GM12878 (cell line): Measurements from ENCODE around the gene ZNF687. TPM values are rescaled to one million over a fixed set of nuclear protein-coding genes. Genes with fewer than 3 reads are reported as not detected.

Experiments
- ATAC-seq: fragments of 200-7000 bp; cut with Tn5 transposase; 3 replicates; pipeline ENCODE4 v1.9.1; 2020; ENCODE audit warnings: mild to moderate bottlenecking, moderate library complexity
- BruUV-seq: library from RNA; stranded (reverse); fragments of 400-500 nt; replicated peaks from 2 replicates; lab custom pipeline; 2021; lab: Mats Ljungman, UMichigan
- CTCF ChIA-PET: fragments of 300-600 bp; sonication (Branson Sonifier 250); formaldehyde crosslinking; extraction: SDS; loops from one replicate; lab custom pipeline; 2021; ENCODE audit warnings: inconsistent platforms; lab: Yijun Ruan, JAX
- POLR2A ChIA-PET: fragments of 350-600 bp; formaldehyde crosslinking; extraction: SDS; loops from one replicate; lab custom pipeline; 2021; ENCODE audit warnings: inconsistent platforms; lab: Charles Lee
- RAD21 ChIA-PET: fragments of 300-600 bp; sonication (Branson Sonifier 250); formaldehyde crosslinking; loops from one replicate; lab custom pipeline; 2023; ENCODE audit warnings: antibody characterized with exemption; ENCODE audit not compliant: unreplicated experiment; lab: Charles Lee
- SMC1A ChIA-PET: fragments of 300-600 bp; sonication (Branson Sonifier 250); formaldehyde crosslinking; loops from one replicate; lab custom pipeline; 2023; ENCODE audit not compliant: unreplicated experiment, uncharacterized antibody; lab: Charles Lee
- DNase-seq: peaks from one replicate; pipeline ENCODE4 v3.0.0-alpha.2; 2011; ENCODE audit warnings: low read depth, low spot score
- FAIRE-seq: peaks from 3 replicates; lab custom pipeline; 2011; peaks lifted over from hg19 to GRCh38; lab: Jason Lieb, UNC
- H2AFZ ChIP-seq: 2 replicates; pipeline ENCODE4 v1.6.0; 2011; ENCODE audit warnings: low read depth, low read length, control low read depth; ENCODE audit not compliant: control insufficient read depth
- H3K27ac ChIP-seq: 2 replicates; pipeline ENCODE4 v1.5.1; 2011; ENCODE audit warnings: control low read depth; ENCODE audit not compliant: control insufficient read depth, insufficient read depth
- H3K27me3 ChIP-seq, 2 experiments: replicated peaks in 1 of 2; 2 replicates each; pipeline versions ENCODE4 v1.6.0 to v1.6.1; 2011; ENCODE audit warnings: low read length in 1 of 2; ENCODE audit not compliant: control insufficient read depth in 2 of 2, insufficient read depth in 2 of 2
- H3K36me3 ChIP-seq, 2 experiments: 2 replicates each; pipeline ENCODE4 v1.5.1; 2011; ENCODE audit warnings: low read length in 1 of 2; ENCODE audit not compliant: control insufficient read depth in 2 of 2, insufficient read depth in 2 of 2
- H3K4me1 ChIP-seq: 2 replicates; pipeline ENCODE4 v1.6.1; 2011; ENCODE audit warnings: mild to moderate bottlenecking, low read length, moderate library complexity, mixed read lengths; ENCODE audit not compliant: control insufficient read depth, insufficient read depth
- H3K4me2 ChIP-seq: 2 replicates; pipeline ENCODE4 v1.6.0; 2011; ENCODE audit warnings: control low read depth; ENCODE audit not compliant: control insufficient read depth, insufficient read depth
- H3K4me3 ChIP-seq: fragments of 200-600 bp; sonication (generic); 2 replicates; pipeline ENCODE4 v1.5.1; 2016
- H3K79me2 ChIP-seq: 2 replicates; pipeline ENCODE4 v1.6.0; 2011; ENCODE audit warnings: low read length; ENCODE audit not compliant: control insufficient read depth, insufficient read depth
- H3K9ac ChIP-seq: 2 replicates; pipeline ENCODE4 v1.8.0; 2011; ENCODE audit warnings: low read length, control low read depth, mixed read lengths; ENCODE audit not compliant: control insufficient read depth, insufficient read depth
- H3K9me3 ChIP-seq: replicated peaks from 3 replicates; pipeline ENCODE4 v1.5.1; 2011; ENCODE audit warnings: mild to moderate bottlenecking, low read length; ENCODE audit not compliant: control insufficient read depth, insufficient read depth
- H4K20me1 ChIP-seq: 2 replicates; pipeline ENCODE4 v1.6.0; 2011; ENCODE audit not compliant: control insufficient read depth, insufficient read depth
- IKZF2 ChIP-seq, 2 experiments: fragments of 450-650 bp; IDR thresholded peaks; 2 replicates each; pipeline ENCODE4 v1.6.1; 2017; ENCODE audit warnings: mild to moderate bottlenecking in 2 of 2, moderate library complexity in 2 of 2
- RB1 ChIP-seq: fragments of 450-650 bp; formaldehyde crosslinking; IDR thresholded peaks from 2 replicates; pipeline ENCODE4 v1.6.1; 2017; ENCODE audit warnings: mild to moderate bottlenecking, borderline replicate concordance
- RELB ChIP-seq: fragments of 450-650 bp; IDR thresholded peaks from 2 replicates; pipeline ENCODE4 v1.6.1; 2017; ENCODE audit warnings: low read depth, mild to moderate bottlenecking, moderate library complexity
- WRNIP1 ChIP-seq: IDR thresholded peaks from 2 replicates; pipeline ENCODE4 v1.6.1; 2011; ENCODE audit warnings: low read depth, low read length, improper control_type of control experiment, borderline replicate concordance
- ZNF687 ChIP-seq: fragments of 450-650 bp; IDR thresholded peaks from 2 replicates; pipeline ENCODE4 v1.6.1; 2017; ENCODE audit warnings: mild to moderate bottlenecking, moderate library complexity
- ZZZ3 ChIP-seq: IDR thresholded peaks from 2 replicates; pipeline ENCODE4 v1.6.1; 2011; ENCODE audit warnings: low read depth; ENCODE audit not compliant: control insufficient read depth, insufficient read length
- WGBS: methylation state at CpG from one replicate; pipeline ENCODE4 v1.1.6; 2016; ENCODE audit warnings: low lambda C conversion rate; ENCODE audit not compliant: insufficient replicate concordance, insufficient coverage; ENCODE audit errors: missing lambda C conversion rate; 5-methylcytosine and 5-hydroxymethylcytosine counted together
- in situ Hi-C: fragments of 300-500 bp; cut with MboI; formaldehyde crosslinking; loops from 9 replicates; pipeline ENCODE4 v1.14.3; 2018; ENCODE audit warnings: mixed read lengths
- intact Hi-C: fragments of 100-400 bp; cut with micrococcal nuclease; formaldehyde crosslinking; loops from one replicate; pipeline ENCODE4 v1.14.2; 2022; ENCODE audit not compliant: unreplicated experiment
- polyA plus RNA-seq, 11 experiments: library from polyadenylated mRNA; depleted of rRNA in 4 of 11; unstranded in 6 of 11; stranded (reverse) in 5 of 11; fragments of >200 nt; fragmentation: Nextera tagmentation in 4 of 11; fragmentation: Illumina TruSeq in 1 of 11; extraction: Ambion mirVana in 4 of 11; extraction: Trizol in 1 of 11; gene quantifications; 1 replicate in 1 of 11; 2 replicates in 10 of 11; pipeline versions ENCODE4 v1.2.1 to v1.2.3, GENCODE V29; 2011 to 2016; ENCODE audit warnings: inconsistent platforms in 2 of 11, missing spikeins in 2 of 11, low read depth in 1 of 11
- total RNA-seq, 4 experiments: library from RNA; depleted of rRNA in 3 of 4; stranded (reverse); fragments of >200 nt in 3 of 4; fragmentation: Illumina TruSeq in 1 of 4; extraction: Trizol in 1 of 4; gene quantifications; 2 replicates each; pipeline versions ENCODE4 v1.2.1 to v1.2.3, GENCODE V29; 2013 to 2021
- TF ChIP-seq, protein P1 (sequence below): fragments of 450-650 bp; IDR thresholded peaks from 2 replicates; pipeline ENCODE4 v1.6.1; 2017; ENCODE audit warnings: antibody characterized with exemption, mild to moderate bottlenecking, moderate library complexity

ZNF687 gene
- total and polyA plus RNA-seq, 10 of the 15 experiments (the other 5 are each of a cell fraction or from before 2014, with no cell fraction given): 0.08 to 30.9 (median 9.9) TPM

DNA sequence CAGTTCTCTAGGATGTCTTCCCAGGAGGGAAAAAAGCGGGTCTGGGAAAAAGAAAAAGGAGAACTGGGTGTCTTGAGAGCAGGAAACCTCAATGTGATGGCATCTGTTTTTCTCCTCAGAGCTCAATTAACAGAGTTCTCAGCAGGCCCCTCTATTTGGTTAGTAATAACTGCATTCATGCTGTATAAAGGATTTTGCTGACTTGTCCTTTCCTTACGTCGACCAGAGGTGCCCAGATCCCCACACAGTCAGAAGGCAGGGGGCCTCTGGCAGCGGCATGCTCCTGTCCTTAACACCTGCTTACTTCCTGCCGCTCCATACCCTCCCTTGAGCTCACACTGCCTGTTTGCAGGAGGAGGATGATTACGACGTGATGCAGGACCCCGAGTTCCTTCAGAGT is 15.3 kb upstream of the ZNF687 start:
- Histone ChIP-seq H4K20me1 (no peaks in the 10 kb centered on the region), H3K4me3 (no peak overlapping the region), H3K9ac (no peak overlapping the region), H3K4me1 (no peaks in the 10 kb centered on the region), H3K27ac (no peak overlapping the region), H3K36me3 (peaks cover 9 to 19% of the 10 kb centered on the region in 2 experiments), H3K27me3 (no peaks in the 10 kb centered on the region), H3K9me3 (no peaks in the 10 kb centered on the region), H3K79me2 (no peaks in the 10 kb centered on the region; the same call in 1 of the 2 replicates)
- DNase-seq: no peak
- no peak for FAIRE-seq
- ChIA-PET CTCF (no interaction called here), SMC1A (interaction anchor here (0.8 kb wide), 1 partner anchor 9 kb away, joined by 3 read pairs; no protein-coding TSS in a partner anchor), RAD21 (no interaction called here)
- WGBS: 87% methylated on average over 8 of the region's 8 CpGs
- ATAC-seq: no peak
- BruUV-seq: no TSS peak
- in situ Hi-C loops: no loop called here
- TF ChIP-seq IKZF2 (IDR thresholded peaks at IDR 0.05) (no peak), ZNF687 (no peak)
- TF ChIP-seq, all 136 proteins: peak for 0
- intact Hi-C loops: no loop called here
- Histone ChIP-seq H3K4me2 (no peak overlapping the region), H2AFZ (no peak overlapping the region)
- POLR2A ChIA-PET: no interaction called here

GRCh38 chr1:151267760-151268159 is 14.3 kb upstream of the ZNF687 start:
- in situ Hi-C loops: no loop called here
- Histone ChIP-seq H3K4me1 (no peaks in the 10 kb centered on the region), H3K27me3 (no peaks in the 10 kb centered on the region), H3K4me2 (no peak overlapping the region), H2AFZ (no peak overlapping the region), H3K9ac (no peak overlapping the region), H3K9me3 (no peaks in the 10 kb centered on the region), H3K27ac (no peak overlapping the region), H3K36me3 (peaks cover 9 to 18% of the 10 kb centered on the region in 2 experiments), H3K79me2 (no peaks in the 10 kb centered on the region; the same call in 1 of the 2 replicates), H4K20me1 (no peaks in the 10 kb centered on the region), H3K4me3 (no peak overlapping the region)
- ATAC-seq (no peak), FAIRE-seq (no peak), DNase-seq (no peak)
- intact Hi-C loops: no loop called here
- RAD21 ChIA-PET: no interaction called here
- SMC1A ChIA-PET: no interaction called here
- BruUV-seq: no TSS peak
- WGBS: 77% methylated on average over 4 of the region's 4 CpGs
- CTCF ChIA-PET: interaction anchor here (0.7 kb wide), 1 partner anchor 18 kb away, joined by 4 read pairs; no protein-coding TSS in a partner anchor
- POLR2A ChIA-PET: no interaction called here
- TF ChIP-seq WRNIP1 (no peak), RELB (no peak), RB1 (no peak), ZZZ3 (no peak)
- TF ChIP-seq, protein P1, sequence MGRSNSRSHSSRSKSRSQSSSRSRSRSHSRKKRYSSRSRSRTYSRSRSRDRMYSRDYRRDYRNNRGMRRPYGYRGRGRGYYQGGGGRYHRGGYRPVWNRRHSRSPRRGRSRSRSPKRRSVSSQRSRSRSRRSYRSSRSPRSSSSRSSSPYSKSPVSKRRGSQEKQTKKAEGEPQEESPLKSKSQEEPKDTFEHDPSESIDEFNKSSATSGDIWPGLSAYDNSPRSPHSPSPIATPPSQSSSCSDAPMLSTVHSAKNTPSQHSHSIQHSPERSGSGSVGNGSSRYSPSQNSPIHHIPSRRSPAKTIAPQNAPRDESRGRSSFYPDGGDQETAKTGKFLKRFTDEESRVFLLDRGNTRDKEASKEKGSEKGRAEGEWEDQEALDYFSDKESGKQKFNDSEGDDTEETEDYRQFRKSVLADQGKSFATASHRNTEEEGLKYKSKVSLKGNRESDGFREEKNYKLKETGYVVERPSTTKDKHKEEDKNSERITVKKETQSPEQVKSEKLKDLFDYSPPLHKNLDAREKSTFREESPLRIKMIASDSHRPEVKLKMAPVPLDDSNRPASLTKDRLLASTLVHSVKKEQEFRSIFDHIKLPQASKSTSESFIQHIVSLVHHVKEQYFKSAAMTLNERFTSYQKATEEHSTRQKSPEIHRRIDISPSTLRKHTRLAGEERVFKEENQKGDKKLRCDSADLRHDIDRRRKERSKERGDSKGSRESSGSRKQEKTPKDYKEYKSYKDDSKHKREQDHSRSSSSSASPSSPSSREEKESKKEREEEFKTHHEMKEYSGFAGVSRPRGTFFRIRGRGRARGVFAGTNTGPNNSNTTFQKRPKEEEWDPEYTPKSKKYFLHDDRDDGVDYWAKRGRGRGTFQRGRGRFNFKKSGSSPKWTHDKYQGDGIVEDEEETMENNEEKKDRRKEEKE: no peak
